Prostate gland (tissue), 2 donors: Measurements from ENCODE around the gene IPCEF1. TPM values are rescaled to one million over a fixed set of nuclear protein-coding genes. Genes with fewer than 3 reads are reported as not detected.

Source experiments
- DNase-seq: peaks from one replicate; pipeline ENCODE4 v3.0.0-alpha.2; 2019; ENCODE audit warnings: low spot score
- H3K27ac ChIP-seq, 2 donors: fragments of 200-600 bp; sonication (generic); 2 replicates each; pipeline ENCODE4 v1.5.1; 2017 to 2019
- H3K27me3 ChIP-seq: fragments of 200-600 bp; sonication (generic); replicated peaks from 2 replicates; pipeline ENCODE4 v1.5.1; 2019; ENCODE audit not compliant: insufficient read depth
- H3K36me3 ChIP-seq, 2 donors: fragments of 200-600 bp; sonication (generic); 1 replicate in 1 of 2; 2 replicates in 1 of 2; pipeline versions ENCODE4 v1.5.1 to v1.8.1; 2017 to 2019
- H3K4me1 ChIP-seq: fragments of 200-600 bp; sonication (generic); replicated peaks from 2 replicates; pipeline ENCODE4 v1.5.1; 2019
- H3K4me3 ChIP-seq, 2 donors: fragments of 200-600 bp; sonication (generic); 2 replicates each; pipeline ENCODE4 v1.5.1; 2017 to 2019
- H3K9me3 ChIP-seq: fragments of 200-600 bp; sonication (generic); 2 replicates; pipeline ENCODE4 v1.5.1; 2017
- POLR2A ChIP-seq: fragments of 450-650 bp; IDR thresholded peaks from one replicate; pipeline ENCODE4 v1.6.1; 2016; ENCODE audit warnings: antibody characterized with exemption, mild to moderate bottlenecking
- POLR2AphosphoS5 ChIP-seq: sonication (generic); formaldehyde crosslinking; IDR thresholded peaks from one replicate; pipeline ENCODE4 v1.6.1; 2017; ENCODE audit warnings: antibody characterized with exemption
- WGBS: methylation state at CpG from one replicate; pipeline ENCODE4 v1.1.5; 2018; 5-methylcytosine and 5-hydroxymethylcytosine counted together
- intact Hi-C: fragments of 100-400 bp; cut with DNase I; formaldehyde crosslinking; loops from one replicate; pipeline ENCODE4 v1.14.2; 2022
- total RNA-seq, 2 donors: library from RNA; depleted of rRNA; stranded (reverse); fragments of >200 nt; gene quantifications; one replicate each; pipeline ENCODE4 v1.1.0, GENCODE V29; 2016
- TF ChIP-seq, protein P1 (sequence below), 4 experiments: fragments of 200-600 bp in 2 of 4; fragments of 450-650 bp in 2 of 4; sonication (generic) in 2 of 4; IDR thresholded peaks; 1 replicate in 3 of 4; 2 replicates in 1 of 4; pipeline ENCODE4 v1.5.1; 2016 to 2019; ENCODE audit warnings: antibody characterized with exemption in 4 of 4, mild to moderate bottlenecking in 2 of 4, moderate library complexity in 2 of 4

Gene IPCEF1
- total RNA-seq, 2 donors from 2014 or later, result 1.0 to 6.1 TPM

DNA sequence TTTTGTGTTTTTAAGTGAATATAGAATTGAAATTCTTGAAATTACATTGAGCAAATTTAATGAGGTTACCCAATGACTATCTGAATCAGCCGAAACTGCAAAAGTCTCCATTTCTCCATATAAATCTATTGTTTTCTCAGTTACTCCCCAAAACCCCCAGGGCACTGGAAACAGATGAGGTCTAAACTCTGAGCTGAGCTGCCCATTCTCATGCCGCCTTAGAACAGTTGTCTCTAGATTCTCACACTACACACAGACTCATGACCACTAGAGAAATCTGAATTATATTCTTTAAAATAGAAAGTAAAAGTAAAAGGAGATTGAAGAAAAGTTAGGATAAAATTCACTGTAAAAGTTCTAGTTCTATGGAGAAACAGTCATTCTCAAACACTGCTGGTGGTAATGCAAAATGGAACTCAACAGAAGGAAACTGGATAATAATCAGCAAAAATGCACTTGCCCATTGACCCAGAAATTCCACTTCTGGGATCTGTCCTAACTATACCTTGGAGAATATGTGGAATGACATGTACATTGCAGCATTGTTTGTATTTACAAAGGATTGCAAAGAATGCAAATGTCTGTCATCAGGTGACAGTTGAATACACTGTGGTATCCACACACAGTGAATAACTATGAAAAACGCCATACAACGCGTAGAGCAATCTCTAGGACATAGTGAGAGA lies 125.5 kb downstream of the IPCEF1 start:
- Histone ChIP-seq H3K27me3 (no peaks in the 10 kb centered on the region), H3K9me3 (no peaks in the 10 kb centered on the region), H3K36me3 (no peaks in the 10 kb centered on the region), H3K4me3 (no peak overlapping the region), H3K27ac (no peak overlapping the region), H3K4me1 (no peaks in the 10 kb centered on the region)
- intact Hi-C loops, result no loop called here
- TF ChIP-seq POLR2A, result no peak
- TF ChIP-seq POLR2AphosphoS5, result no peak
- TF ChIP-seq, protein P1, sequence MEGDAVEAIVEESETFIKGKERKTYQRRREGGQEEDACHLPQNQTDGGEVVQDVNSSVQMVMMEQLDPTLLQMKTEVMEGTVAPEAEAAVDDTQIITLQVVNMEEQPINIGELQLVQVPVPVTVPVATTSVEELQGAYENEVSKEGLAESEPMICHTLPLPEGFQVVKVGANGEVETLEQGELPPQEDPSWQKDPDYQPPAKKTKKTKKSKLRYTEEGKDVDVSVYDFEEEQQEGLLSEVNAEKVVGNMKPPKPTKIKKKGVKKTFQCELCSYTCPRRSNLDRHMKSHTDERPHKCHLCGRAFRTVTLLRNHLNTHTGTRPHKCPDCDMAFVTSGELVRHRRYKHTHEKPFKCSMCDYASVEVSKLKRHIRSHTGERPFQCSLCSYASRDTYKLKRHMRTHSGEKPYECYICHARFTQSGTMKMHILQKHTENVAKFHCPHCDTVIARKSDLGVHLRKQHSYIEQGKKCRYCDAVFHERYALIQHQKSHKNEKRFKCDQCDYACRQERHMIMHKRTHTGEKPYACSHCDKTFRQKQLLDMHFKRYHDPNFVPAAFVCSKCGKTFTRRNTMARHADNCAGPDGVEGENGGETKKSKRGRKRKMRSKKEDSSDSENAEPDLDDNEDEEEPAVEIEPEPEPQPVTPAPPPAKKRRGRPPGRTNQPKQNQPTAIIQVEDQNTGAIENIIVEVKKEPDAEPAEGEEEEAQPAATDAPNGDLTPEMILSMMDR (IDR thresholded peaks at IDR 0.05), result no peak
- DNase-seq, result no peak
- WGBS, result 91% methylated on average over 5 of the region's 5 CpGs

DNA sequence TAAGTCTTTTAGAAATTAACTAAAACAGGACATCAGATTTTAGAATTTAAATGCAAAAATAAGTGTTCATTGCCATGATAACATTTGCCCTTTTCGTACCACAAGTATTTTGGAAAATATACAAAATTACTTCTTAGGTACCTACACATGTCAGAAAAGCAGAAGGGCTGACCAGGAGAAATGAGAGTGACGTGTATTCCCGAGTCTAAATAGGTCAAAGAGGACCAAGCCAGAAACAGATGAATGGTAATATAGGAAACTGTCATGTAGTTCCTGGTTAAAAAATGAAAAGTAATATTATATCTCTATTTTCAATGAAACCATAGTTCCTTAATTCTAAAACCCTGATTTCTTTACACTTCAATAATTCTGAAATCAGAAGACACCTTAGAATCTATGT lies 126.2 kb downstream of the IPCEF1 start:
- TF ChIP-seq POLR2A, result no peak
- no peak for TF ChIP-seq POLR2AphosphoS5
- TF ChIP-seq, protein P1 (IDR thresholded peaks at IDR 0.05), result no peak
- Histone ChIP-seq H3K4me3 (no peak overlapping the region), H3K9me3 (no peaks in the 10 kb centered on the region), H3K27ac (no peak overlapping the region), H3K27me3 (no peaks in the 10 kb centered on the region), H3K36me3 (no peaks in the 10 kb centered on the region), H3K4me1 (no peaks in the 10 kb centered on the region)
- DNase-seq, result no peak
- intact Hi-C loops, result no loop called here
- WGBS, result 85% methylated on average over 3 of the region's 3 CpGs

DNA sequence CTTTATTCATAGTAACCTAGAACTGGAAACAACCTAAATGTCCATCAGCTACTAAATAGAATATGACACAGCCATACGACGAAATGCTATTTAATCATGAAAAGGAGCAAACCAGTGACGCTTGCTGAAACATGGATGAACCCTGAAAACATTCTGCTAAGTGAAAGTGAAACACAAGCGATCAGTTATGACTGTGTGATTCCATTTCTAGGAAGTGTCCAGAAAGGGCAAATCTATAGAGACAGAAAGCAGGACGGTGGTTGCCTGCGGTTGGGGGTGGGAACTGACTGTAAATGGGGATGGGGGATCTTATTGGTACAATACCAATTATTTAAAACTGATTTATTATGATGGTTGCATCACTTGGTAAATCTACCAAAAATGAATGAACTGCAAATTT lies 126.8 kb downstream of the IPCEF1 start:
- no peak overlapping the region for H3K27ac ChIP-seq
- H3K4me3 ChIP-seq, result no peak overlapping the region
- intact Hi-C loops, result no loop called here
- no peak for DNase-seq
- 94% methylated on average over 6 of the region's 6 CpGs for WGBS
- no peaks in the 10 kb centered on the region for H3K27me3 ChIP-seq
- no peaks in the 10 kb centered on the region for H3K9me3 ChIP-seq
- no peaks in the 10 kb centered on the region for H3K36me3 ChIP-seq
- no peaks in the 10 kb centered on the region for H3K4me1 ChIP-seq
- TF ChIP-seq POLR2AphosphoS5, result no peak
- TF ChIP-seq, protein P1 (IDR thresholded peaks at IDR 0.05), result no peak
- TF ChIP-seq POLR2A, result no peak

DNA sequence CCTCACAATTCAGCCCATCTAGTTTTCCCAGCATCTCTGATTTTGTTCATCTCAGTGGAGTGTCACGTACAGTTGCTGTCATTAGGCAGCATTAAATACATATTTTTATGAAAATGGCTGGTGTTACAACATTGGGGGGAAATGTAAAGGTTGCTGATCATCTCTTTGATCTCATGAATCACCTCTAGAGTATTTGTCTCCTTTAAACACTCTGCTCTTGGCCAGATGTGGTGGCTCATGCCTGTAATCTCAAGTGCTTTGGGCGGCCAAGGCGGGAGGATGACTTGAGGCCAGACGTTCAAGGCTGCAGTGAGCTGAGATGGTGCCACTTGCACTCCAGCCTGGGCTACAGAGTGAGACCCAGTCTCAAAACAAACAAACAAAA lies 128.1 kb downstream of the IPCEF1 start:
- Histone ChIP-seq H3K27ac (no peak overlapping the region), H3K27me3 (no peaks in the 10 kb centered on the region), H3K36me3 (no peaks in the 10 kb centered on the region), H3K9me3 (no peaks in the 10 kb centered on the region), H3K4me1 (no peaks in the 10 kb centered on the region), H3K4me3 (no peak overlapping the region)
- TF ChIP-seq, protein P1 (IDR thresholded peaks at IDR 0.05), result no peak
- no peak for TF ChIP-seq POLR2A
- no peak for TF ChIP-seq POLR2AphosphoS5
- no peak for DNase-seq
- 88% methylated on average over 4 of the region's 4 CpGs for WGBS
- intact Hi-C loops, result no loop called here

DNA sequence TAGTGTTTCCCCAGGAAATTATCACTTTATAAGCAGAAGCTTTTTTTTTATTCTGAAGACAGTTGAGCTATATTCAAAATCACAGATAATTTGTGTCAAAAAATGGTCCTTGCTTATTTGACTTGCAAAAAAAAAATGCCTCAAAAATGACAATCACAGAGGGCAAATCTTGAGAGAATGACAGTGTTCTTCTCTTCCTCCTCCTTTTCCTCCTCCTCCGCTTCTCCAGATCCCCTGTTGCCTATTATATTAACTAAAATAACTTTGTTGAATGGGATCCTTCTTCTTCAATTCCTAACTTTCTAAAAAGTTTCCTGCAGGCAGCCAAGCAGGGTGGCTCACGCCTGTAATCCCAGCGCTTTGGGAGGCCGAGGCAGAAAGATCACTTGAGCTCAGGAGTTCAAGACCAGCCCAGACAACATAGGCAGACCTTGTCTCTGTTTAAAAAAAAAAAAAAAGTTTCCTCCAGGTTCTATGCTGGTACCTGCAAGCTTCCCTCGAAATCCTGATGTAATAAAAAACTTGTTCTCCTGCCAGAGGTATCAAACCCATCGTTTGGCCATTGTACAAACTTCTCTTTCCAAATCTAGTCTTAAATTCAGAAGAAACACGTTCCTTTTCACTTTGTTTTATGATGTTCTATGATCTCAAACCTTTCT lies 128.6 kb downstream of the IPCEF1 start:
- intact Hi-C loops, result no loop called here
- Histone ChIP-seq H3K27ac (no peak overlapping the region), H3K9me3 (no peaks in the 10 kb centered on the region), H3K36me3 (no peaks in the 10 kb centered on the region), H3K4me1 (no peaks in the 10 kb centered on the region), H3K4me3 (no peak overlapping the region), H3K27me3 (no peaks in the 10 kb centered on the region)
- 80% methylated on average over 7 of the region's 7 CpGs for WGBS
- TF ChIP-seq POLR2AphosphoS5 (no peak), POLR2A (no peak)
- TF ChIP-seq, protein P1 (IDR thresholded peaks at IDR 0.05), result no peak
- no peak for DNase-seq
